SW 1271 (cell line): ENCODE measurements around the gene PIP5K1B.

ENCODE experiments used
- DNase-seq, 2 experiments: peaks; one replicate each; lab custom pipeline; 2025; lab: John Stamatoyannopoulos, UW

The PIP5K1B gene

DNA sequence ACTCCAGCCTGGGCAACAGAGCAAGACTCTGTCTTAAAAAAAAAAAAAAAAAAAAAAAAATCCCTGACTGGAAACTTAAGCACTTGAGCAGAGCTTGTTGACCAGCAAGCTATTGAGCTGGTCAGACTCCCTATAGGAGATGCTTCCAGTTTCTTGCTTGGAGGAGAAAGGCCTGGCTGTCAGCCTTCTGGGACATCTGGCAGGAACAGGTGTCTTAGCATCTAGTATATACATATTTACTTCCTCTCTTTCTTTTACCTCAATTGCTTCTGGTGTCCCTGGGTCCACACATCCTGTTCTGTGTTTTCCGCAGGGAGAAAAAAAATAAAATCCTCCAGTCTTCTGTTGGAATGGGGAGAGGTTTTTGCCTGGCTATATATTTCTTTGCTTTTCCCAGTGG is 248.7 kb downstream of the PIP5K1B start:
- no peak for DNase-seq

DNA sequence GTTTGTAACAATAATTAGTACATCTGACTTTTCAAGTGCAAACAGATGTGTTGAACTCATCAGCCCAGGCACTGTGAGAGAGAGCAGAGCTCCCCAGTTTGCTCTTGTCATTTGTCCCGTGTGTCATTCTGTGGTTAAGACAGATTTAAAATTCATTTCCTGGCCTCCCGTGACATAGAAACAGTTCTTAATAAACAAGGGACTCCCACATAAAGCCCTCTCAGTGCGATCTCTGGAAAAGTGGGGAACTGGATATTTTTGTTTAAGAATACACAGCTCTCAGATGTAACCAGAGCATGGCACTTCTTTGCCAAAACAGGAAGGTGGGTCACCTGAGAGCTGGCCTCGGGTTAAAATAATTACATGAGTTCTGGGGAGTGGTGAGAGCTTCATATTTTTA is 250.3 kb downstream of the PIP5K1B start:
- DNase-seq: no peak

DNA sequence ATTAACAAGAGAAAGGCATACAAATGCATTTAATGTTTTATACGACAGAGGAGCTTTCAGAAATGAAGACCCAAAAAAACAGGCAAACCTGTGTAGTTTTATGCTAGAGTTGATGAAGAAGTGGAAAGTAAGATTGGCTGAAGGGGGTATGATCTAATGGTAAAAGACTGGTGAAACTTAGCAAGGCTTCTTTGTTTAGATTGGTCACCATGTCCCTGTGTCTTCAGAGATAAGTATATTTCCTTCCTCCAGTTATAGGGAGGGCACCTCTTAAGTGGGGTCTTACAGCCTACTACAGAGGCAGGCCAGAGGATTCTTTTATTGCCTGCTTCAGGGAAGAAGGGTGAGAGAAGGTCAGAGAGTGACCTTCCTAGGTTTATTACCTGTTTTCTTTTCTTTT is 252.4 kb downstream of the PIP5K1B start:
- no peak for DNase-seq

DNA sequence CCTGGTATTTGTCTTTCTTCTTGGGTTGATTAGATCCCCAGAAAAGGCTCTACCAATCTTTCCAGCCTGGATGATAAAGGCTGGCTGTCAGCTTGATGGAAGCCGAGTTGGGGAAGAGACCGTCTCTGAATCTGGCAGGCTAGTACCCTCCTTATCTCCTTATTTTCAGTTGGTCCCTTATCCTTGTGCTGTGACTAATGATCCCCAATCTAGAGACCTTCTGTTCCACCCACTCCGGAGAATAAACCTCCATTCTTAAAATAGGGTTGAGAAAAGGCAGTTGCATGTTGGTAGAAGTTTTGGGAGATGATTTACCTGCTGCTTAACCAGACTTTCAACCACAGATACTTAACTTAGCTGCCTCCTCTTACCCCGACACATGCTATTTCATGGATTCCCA is 256.5 kb downstream of the PIP5K1B start:
- no peak for DNase-seq

DNA sequence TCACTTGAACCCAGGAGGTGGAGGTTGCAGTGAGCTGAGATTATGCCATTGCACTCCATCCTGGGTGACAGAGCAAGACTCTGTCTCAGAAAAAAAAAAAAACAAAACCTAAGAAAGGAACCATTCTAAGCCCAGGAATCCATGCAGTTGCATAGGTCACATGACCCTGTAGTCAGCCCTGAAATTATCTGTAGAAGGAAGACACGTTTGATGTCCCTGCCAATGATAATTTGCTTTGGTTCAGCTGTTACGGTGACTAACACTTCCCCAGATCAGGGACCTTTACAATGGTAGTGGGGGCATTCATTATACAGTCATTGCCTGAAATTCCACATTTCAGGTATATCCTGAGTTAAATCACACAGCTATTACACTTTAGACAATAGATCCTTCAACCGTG is 258.4 kb downstream of the PIP5K1B start:
- DNase-seq: no peak

DNA sequence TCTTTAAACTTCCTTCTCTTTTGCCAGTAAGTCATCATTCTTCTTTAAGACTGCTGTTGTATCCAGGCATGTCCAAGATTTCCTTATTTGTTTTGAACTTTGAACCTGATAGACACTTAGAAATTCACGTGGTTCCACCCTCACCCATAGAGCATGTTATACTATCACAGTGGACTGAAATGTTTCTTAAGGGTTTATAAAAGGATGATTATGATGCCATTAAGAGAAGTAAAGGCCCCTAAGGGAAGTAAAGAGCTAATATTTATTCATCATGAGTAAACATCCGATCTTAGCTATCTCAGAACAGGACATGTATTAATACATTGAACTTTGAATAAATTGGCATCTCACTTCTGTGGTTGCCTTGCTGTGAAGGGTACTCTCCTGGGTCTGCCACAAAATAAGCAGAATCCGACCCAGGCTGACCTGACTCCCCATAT is 259.1 kb downstream of the PIP5K1B start:
- DNase-seq: no peak

DNA sequence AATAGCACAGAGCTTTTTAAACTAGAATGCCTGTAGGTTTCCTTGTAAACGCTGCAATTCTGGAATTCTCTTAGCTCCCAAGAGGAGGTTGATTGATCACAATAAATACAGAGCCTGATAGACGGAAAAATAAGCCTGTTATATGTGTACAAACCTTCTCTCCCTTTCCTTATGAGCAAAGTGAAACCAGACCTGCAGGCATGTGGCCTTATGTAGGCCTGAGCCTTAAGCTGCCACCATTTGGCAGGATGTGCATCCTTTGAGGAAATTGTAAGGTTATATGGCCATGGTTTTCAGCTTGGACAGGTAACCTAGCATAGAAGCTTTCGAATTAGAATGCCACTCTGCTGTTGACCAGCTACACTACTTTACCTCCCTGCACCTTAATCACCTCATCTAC is 259.7 kb downstream of the PIP5K1B start:
- DNase-seq: no peak

DNA sequence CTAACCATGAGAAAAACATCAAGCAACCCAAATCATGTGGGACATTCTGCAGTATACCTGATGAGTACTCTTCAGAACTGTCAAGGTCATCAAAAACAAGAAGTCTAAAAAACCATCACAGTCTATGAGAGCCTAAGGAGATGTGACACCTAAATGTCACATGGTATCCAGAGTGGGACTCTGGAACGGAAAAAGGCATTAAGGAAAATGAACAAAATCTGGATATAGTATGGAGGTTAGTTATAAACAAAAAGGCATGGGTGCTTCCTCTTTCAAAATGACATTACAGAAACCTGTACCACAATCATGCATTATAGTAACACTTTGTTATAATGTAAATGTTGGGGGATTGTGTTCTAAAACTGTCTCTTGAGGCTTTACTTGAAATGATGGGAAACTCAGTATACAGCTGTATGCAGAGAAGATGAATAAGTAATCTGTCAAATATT is 261.5 kb downstream of the PIP5K1B start:
- DNase-seq: no peak

DNA sequence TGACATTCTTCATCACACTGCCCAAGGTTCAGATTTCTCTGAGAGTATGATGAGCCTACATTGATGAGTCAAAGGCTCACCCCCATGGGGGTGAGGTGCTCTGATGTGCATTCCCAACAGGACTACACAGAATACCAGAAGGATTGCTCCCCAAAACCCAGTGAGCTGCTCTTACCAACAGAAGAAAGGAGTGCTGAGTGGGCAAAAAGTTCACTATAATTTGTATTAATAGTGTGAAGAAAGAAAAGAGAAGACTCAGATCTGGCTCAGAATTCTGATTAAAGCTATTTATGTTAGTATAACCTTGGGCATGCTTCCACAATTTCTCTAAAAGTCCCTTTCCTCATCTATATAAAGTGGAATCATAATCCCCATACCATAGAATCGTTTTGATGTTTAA is 262.8 kb downstream of the PIP5K1B start:
- DNase-seq: no peak

DNA sequence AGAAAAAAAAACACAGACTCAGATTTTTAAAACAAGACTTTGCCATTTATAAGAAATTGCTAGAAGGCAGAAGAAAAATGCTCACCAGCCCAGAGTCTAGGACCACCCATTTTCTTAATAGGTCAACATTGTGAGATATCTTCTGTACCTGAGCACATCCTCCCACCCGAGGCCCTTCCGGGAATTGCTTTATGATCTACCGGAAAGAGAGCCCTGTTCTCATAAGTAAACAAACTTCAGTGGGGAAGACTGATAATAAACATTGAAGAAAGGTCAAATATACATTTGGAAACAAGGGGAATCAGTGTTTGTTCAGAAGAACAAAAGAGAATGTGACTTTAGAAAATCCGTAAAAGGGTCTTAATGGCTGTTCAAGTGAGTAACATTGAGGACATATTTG is 264.5 kb downstream of the PIP5K1B start:
- DNase-seq: no peak

DNA sequence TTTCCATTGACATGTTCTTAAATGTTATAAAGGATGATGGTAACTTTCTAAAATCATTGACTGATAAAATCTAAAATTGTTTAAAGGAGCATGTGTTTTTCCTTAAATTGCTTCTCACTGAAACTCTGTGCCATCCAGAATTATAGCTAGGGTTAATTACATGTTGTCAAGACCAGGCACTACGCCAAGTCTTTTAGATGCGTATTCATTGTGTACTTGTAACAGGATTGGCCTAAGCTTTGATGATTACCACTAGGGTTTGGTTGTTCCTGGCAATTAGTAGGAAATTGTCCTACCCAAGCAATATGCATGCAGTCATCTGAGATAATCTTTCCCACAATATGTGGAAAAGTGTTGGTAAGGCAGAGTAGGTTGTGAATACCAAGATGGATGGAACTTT is 265.1 kb downstream of the PIP5K1B start:
- DNase-seq: no peak

DNA sequence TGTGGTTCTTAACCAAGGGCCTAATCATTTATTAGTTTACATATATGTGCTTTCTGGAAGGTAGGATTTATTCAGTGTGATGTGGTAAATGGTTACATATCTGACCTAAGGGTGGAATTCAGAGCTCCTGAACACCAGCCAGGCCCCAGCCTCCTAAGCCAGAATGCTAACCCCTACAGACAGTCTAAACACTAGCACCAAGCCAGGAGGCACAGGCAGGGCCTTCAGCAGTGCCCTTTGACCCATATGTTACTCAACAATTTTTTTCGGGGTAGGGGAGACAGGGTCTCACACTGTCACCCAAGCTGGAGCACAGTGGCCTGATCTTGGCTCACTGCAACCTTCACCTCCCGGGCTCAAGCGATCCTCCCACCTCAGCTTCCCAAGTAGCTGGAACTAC is 268.6 kb downstream of the PIP5K1B start:
- no peak for DNase-seq

DNA sequence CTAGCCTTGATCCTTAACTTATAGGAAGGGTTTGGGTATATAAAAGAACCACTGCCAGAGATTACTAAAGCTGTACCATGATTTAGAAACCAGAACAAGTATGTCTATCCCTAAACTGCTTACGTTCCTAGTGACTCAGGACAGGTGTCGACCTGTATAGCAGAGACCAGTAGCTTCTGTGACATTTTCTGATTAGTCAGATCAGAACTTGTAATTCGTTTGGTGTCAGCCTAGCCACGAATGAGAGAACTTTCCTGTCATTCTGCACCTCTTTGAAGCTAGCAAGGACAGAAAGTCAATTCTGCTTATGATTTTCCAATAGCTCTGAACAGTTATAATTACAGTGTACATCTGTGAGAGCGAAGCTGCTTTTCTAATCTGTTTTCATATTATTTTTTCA is 269.4 kb downstream of the PIP5K1B start:
- no peak for DNase-seq

DNA sequence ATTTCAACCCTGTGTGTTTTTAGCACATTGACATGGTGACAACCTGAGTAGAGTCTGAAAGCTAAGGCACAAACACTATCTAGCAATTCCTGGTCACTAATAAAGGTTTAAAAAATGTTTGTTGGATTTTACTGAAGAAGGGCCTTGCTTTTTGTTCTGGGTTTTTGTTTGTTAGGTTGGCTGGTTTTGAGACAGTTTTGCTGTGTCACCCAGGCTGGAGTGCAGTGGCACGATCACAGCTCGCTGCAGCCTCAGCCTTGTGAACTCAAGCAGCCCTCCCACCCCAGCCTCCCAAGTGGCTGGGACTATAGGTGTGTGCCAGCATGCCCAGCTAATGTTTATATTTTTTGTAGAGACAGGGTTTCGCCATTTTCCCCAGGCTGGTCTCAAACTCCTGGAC is 269.9 kb downstream of the PIP5K1B start:
- DNase-seq: no peak

DNA sequence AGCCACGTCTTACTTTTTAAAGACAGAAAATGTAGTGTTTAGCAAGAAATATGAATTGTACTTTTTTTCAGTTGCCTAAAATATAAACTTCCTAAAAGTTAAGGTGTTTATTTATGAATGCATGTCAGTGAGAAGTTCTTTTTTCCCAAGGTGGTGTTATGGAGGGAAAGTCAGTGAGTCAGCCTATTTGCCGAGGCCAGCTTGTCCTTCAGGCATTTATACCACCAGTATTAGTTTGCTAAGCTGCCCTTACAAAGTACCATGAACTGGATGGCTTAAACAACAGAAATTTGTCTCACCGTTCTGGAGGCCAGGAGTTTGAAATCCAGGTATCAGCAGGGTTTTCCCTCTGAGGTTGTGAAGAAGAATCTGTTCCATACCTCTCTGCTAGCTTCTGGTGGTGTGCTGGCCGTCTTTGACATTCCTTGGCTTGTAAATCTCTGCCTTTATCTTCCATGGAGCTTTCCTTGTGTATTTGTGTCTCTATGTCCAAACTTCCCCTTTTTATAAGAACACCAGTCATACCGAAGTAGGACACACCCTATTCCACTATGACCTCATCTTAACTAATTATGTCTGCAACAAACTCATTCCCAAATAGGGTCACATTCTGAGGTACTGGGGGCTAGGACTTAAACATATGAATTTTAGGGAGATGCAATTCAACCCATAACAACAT is 270.5 kb downstream of the PIP5K1B start:
- DNase-seq: no peak

DNA sequence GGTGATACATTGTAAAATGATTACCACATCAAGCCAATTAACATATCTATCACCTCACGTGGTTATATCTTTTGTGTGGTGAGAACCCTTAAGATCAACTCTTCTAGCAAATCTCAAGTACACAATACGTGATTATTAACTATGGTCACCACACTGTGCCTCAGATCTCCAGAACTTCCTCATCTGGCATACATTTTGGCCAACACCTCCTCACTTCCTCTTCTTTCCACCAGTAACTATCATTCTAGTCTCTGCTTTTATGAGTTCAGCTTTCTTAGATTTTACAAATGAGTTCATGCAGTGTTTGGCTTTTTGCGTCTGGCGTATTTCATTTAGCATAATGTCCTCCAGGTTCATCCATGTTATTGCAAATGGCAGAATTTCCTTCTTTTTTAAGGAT is 273.0 kb downstream of the PIP5K1B start:
- DNase-seq: no peak

DNA sequence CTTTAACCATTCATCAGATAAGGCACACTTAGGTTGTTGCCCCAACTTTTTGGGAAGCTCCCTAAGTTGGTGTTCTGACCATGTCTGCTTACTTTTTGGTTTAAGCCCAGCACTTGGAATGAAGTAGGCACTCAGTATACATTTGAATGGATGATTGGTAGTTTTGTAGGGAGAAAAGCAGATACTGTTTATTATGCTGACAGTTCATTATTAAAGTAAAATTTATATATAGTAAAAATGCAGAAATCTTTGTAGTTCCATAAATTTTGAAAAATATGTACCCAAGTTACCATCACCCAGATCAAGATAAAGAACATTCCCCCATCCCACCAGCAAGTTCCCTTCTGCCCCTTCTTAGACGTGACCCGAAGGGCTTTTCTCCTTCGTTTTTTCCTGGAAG is 273.5 kb downstream of the PIP5K1B start:
- DNase-seq: no peak

DNA sequence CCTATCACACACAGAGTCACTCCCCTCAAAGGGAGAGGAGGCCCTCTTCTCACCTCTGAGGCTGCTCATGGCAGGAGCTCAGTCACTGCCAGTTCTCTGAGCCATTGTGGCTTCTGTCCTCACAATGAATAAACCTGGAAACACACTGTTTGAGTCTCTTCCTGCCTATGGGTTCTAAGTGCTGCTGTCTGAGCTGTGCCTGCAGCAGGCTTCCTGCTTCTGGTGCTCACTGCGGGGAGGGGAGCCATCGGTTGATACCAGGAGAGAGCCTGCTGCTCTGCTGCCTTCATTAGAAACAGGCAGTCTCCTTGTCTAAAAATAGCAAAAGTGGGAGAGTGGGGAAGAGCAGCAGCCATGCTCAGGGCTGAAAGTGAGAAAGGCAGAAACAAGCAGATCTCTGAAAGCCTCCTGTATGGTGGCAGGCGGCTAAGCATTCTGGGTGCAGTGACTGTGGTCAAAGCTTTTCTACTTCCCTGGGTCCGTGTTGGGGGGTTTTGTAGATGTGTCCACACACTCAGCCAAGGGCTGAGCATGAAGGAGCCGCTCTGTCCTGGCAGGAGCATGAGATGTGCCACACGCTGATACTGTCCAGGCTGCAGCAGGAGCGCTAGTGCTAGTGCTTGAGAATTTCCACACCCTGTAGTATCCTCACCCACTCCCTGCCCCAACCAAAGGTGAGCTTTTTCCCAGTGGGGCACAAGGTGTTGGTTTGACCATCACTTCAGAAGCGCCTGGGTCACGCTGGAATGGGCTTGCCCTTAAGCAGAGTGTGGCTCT is 274.7 kb downstream of the PIP5K1B start:
- DNase-seq: no peak

DNA sequence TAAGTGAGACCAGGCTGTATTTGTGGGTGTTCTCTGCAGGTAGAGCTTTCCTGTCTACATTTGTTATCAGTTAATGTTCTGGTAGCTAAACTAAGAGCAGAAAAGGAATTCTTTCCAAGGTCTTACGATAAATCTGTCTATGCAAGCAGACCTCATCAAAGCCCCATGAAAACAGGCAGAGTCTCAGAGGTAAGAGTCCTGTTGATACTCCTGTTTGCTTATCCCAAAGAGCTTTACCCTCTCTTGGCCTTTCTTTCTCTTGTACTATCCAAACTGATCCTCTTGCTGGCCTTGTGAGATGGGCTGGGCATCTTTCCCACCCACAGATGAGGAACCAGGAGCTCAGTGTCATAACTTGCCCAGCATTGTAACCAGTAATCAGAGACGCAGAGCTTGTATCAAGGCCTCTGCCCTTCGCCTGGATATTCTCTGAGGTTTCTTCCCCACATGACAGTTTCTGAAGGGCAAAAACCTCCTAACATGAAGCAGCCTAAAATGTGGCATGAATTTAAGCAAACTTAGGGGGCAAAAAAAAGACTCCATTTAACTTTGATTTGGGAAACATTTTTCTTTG is 275.4 kb downstream of the PIP5K1B start:
- DNase-seq: no peak

DNA sequence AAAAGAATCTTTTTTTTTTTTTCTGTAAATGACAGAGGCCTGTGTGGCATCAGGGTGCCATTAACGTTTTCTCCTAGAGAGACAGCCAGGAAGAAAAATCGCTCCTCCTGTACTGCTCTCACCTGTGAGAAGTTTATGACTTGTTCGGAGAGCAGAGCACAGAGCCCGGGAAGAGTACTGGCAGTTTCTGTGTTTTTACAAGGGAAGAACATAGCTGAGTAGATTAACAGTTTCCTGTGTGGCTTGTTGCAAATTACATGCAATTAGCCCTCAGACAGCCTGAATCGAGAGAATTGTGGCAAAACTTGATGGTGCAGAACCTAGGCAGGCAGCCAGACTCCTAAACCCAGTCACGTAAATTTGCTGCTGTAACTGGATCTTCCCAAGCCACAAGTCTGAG is 276.7 kb downstream of the PIP5K1B start:
- DNase-seq: no peak

DNA sequence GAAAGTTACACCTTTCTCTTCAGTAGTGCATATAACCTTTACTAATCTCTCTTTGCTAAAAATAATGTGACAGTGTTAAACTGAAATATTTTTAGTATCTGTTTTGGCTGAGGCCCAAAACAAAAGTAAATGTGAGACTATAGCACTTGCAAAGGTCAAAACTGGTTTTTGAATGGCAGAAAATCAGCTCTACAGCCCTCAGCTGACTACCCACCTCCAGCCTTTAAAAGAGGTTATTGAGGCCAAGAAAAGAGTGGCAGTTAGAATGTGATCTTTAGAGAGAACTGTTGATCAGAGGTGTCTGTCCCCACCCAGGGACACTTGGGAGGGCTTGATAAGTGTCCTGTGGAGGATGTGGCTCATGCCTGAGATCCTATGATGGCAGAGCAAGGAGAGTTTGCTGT is 278.0 kb downstream of the PIP5K1B start:
- no peak for DNase-seq

DNA sequence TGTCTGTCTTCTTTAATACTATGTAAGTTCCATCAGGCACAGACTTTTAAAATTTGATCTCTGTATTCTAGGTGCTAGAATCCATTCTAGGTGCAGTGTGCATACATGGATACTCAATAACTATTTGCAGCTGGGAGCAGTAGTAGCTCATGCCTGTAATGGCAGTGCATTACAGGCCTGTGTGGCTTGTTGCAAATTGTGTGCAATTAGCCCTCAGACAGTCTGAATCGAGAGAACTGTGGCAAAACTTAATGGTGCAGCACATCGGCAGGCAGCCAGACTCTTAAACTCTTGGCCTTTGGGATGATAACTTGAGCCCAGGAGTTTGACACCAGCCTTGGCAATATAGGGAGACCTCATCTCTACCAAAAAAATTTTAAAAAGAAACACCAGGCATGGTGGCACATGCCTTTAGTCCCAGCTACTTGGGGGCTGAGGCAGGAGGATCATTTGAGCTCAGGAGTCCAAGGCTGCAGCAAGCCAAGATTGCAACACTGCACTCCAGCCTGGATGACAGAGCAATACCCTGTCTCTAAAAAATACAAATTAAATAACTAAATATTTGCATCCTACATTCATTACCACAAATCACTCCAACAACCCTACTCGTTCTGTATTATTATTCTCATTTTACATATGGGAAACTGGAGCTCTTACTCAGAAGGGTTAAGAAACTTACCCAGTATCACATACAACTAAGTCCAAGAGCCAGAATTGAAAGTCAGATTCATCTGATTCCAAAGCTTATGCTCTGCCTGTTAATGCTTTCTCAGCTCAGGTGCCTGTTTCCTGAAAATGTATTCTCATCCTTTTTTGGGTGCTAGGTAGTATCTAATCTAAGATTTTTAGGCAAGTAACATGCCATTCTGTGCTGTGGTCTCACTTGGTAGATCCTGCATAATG is 278.7 kb downstream of the PIP5K1B start:
- no peak for DNase-seq
